DMS 273 treated with DMSO at 0.1 percent for 48 hours (cell line): ENCODE measurements around the gene WDR72.

Experiments
- DNase-seq: peaks from one replicate; lab custom pipeline; 2025; lab: John Stamatoyannopoulos, UW

WDR72 gene

GRCh38 chr15:53535886-53536285 lies 223.6 kb downstream of the WDR72 start:
- DNase-seq = no peak

DNA sequence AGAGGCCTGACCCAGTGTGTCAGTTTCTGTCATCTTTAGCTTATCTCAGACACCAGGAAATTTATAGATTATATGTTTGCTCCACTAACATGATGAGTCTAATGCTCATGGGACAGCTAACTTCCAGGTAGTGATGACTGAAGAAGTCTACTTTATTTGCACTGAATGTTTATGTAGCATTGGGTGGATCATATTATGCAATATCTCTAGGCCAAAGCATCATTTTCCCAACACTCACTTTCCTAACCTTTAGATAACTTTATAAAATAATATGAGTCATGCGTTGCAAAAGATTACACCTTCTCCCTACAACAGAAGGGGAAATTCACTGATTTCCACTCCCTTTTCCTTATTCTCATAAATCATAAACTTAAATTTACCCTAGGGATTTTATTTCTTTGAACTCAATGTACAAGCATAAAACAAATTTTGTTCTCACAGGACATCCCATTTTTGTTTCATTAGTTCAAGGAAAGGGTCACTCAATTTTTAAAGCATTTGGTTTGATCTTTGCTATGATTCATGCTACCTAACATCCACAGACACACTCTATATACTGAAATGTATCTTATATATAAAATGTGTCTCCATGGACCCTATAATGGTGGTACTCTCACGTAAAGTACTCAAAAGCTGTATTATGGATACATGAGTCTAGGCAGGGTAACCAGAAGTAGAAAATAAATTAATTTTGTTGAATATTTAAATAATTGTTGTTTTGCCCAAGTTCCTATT lies 225.2 kb downstream of the WDR72 start:
- no peak for DNase-seq

GRCh38 chr15:53530761-53531160 lies 228.7 kb downstream of the WDR72 start:
- no peak for DNase-seq

DNA sequence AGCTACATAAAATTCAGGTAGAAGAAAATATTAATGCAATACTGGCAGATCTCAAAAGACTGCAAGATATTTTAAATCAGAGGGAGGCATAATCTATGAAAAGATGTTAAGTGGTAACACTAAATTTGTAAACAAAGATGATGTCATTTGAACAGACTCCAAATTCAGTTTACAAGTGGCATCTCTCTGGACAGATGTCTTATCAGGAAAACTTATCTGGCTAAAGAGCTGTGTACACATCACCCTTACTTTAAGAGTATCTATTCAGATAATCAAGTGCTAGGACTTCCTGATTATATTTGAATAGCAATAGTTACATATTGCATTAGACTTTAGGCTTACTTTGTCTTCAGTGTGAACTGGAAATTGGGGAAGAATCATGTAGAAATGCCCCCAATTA lies 231.5 kb downstream of the WDR72 start:
- DNase-seq = no peak

GRCh38 chr15:53525894-53526293 lies 233.6 kb downstream of the WDR72 start:
- no peak for DNase-seq

DNA sequence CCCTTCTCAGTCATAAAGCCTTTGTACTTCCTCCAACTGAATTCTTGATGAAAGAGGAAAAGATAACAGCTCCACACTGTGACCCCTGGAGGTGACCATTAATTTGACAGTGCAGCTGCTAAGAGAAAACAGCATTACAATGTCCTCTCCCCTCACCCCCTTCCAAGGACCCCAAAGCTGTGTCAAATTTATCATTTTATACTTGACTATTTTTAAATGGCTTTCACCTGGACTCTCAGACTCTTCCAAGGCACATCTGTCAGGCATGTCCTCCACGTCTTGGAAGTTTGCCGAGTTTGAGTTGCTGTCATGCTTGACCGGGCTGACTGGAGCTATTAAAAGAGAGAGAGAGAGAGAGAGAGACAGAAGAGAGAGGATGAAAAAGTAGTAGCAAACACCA lies 236.5 kb downstream of the WDR72 start:
- DNase-seq = no peak

DNA sequence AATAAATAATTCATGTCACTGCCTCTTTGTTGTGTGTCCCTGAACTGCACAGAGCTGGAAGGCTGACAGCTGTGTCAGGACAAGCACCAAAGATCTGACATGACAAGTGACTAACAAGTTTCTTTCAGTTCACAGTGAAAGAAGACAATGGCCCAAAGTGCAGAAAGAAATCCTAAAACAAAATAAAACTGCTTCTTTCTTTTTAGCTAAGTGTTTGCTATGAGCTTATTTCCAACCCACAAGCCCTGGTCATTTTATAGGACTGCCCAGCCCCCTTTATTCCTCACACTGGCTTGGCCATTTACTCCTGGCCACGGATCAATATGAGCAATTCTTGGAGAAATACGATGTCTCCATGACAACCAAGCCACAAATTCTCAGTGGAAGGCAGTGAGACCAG lies 238.5 kb downstream of the WDR72 start:
- no peak for DNase-seq

- no peak for DNase-seq
Measured at GRCh38 chr15:53513431-53513830, 246.0 kb downstream of the WDR72 start.

- no peak for DNase-seq
Measured at GRCh38 chr15:53512029-53512428, 247.4 kb downstream of the WDR72 start.

DNA sequence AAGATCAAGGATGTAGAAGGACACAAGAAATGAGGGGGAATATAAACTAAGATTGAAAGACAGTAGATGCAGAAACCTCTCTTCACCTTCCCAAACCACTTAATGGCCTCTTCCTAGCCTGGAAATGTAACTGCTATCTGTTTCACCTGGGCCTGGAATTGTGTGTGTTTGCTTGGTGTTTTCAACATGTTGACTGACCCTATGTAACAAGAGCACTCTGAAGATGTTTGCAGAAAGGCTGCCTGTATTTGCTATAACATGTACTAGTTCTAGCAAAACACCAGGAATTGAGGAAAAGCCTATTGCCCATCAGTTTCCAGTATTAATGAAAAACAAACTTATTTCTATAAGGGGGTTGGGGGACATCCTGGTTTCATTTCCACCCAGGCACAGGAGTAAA lies 248.3 kb downstream of the WDR72 start:
- DNase-seq = no peak

DNA sequence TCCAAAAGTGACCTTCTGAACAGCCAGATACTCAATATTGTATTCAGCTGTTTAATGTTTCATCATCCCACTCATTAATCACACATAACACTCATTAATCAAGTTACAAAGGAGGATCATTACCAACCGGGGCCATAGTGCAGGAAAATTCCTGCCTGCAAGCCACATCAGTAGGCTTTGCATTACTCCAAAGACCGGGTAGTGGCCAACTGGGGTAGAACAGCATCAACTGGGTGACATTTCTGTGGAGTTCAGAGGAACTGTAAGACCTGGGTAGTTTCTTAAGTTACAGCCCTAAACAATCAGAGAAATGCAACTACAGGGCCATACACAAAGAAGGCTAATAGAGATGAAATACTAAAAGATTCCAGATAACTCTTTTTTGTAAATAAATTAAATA lies 253.1 kb downstream of the WDR72 start:
- DNase-seq = no peak

DNA sequence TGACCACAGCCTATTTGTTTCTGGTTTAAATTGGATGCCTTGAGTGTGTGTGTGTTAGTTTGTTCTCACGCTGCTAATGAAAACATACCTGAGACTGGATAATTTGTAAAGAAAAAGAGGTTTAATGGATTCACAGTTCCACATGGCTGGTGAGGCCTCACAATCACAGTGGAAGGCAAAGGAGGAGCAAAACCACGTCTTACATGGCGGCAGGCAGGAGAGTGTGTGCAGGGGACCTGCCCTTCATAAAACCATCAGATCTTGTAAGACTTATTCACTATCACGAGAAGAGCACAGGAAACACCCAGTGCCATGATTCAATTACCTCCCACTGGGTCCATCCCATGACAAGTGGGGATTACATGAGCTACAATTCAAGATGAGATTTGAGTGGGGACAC lies 260.5 kb downstream of the WDR72 start:
- no peak for DNase-seq

DNA sequence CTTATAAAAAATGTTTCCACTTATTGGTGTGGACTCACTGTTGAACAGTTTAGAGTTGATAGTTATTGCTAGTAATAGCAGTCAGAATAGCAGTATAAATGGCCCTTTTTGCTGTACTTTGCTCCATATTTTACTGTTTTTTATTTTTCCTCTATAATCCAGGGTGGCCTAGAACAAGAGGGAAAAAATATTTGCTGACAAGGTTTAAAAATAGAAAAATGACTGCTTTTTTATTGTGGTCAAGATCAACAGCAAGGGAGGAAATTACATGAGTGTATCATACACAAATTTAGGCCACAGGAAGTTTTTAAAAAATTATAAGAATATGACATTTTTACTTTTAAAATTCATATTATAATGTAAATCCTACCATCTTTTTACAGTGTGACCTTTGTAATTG lies 269.1 kb downstream of the WDR72 start:
- DNase-seq = no peak

- DNase-seq = no peak
Measured at GRCh38 chr15:53482055-53482454, 277.4 kb downstream of the WDR72 start.

DNA sequence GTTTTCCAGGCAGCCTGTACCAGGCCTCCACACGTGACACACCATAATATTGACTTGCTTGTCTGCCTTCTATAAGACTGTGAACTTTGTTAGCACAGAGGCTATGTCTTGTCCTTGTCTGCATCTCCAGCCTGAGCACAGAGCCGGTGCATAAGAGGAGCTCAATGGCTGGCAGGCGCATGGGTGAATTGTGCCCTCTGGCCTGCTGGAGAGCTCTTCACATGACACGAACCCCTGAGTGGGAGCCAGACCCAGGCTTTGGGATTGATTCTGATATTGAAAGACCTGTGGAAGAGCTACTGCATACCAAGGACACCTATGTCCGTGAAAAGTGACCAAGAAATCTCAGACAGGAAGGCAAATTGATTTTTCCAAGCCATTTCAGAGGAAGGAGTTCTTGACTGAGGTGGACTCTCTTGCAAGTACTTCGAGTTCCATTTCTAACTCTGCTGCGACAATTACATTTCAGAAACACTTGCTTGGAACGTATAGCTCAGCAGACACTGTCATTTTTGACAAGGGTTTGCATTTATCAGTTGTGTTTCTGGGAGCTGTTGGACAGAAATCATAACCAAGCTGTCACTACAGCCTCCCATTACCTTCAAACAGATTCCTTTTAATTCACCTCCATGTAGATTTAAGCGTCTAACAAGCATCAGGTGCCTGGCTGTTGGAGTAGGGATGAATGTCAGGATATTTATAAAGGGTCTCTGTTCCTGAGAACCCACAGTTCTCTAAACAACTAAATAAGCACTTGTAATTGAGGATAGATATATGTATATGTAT lies 281.3 kb downstream of the WDR72 start:
- no peak for DNase-seq

DNA sequence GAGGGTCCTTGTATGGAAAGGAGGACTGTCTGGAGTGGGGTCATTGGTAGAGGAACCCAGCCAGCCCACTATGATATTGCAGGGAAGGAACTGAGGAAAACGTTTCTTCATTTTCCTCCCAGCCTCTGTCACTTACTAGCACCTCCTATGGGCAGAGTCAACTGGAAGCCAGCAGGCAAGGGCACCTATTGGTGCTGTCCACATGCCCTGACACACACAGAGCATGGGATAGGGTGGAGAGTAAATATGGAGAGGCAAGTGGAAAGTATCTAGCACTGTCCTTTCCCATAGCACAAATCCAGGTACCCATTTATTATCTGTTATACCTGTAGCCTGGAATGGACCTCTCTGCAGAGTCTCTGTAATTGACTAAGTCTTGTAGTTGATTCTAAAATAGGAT lies 285.6 kb downstream of the WDR72 start:
- DNase-seq = no peak

DNA sequence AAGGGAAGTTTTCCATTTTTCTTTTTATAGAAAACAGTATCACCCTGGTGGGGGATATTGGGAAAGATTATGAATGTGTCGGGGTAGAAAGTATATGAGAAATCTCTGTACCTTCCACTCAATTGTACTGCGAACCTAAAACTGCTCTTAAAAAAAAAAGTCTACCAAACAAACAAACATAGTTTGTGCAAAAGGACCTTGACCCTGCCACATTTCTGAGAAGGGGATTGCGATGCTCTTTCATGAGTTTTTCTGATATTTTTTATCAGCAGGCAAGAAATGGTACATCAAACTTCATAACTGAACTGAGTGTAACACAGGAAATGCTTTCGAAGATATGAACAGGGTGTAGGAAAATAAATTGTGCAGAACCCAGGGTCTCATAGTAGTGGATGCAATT lies 286.0 kb downstream of the WDR72 start:
- DNase-seq = no peak

GRCh38 chr15:53472883-53473282 lies 286.6 kb downstream of the WDR72 start:
- no peak for DNase-seq

GRCh38 chr15:53472210-53472609 lies 287.3 kb downstream of the WDR72 start:
- no peak for DNase-seq

DNA sequence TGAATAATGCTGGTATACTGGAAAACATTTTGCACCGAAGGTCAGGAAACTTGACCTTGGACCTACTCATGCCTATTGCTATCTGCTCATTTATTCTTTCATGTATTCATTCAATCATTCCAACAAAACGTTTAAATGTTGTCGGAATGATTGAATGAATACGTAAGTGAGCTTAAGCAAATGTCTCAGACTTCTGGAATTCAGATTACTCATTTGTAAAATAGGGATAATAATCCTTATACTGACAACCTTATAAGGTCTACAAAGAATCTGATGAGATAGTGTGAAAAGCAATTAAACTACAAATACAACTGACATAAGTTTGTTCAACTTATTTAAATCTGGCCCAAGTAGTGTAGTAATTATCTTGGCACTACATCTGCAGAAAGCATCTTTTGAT lies 288.7 kb downstream of the WDR72 start:
- DNase-seq = no peak

- no peak for DNase-seq
Measured at GRCh38 chr15:53469422-53469821, 290.0 kb downstream of the WDR72 start.
